RWPE2 (cell line): ENCODE data around the gene DNAH8.

Experiments used
- ATAC-seq: fragments of 200-7000 bp; cut with Tn5 transposase; 3 replicates; pipeline ENCODE4 v1.9.1; 2021; ENCODE audit warnings: low read depth
- DNase-seq: peaks from one replicate; pipeline ENCODE4 v3.0.0-alpha.2; 2020; ENCODE audit warnings: low spot score
- H3K27ac ChIP-seq: fragments of 450-650 bp; 2 replicates; pipeline ENCODE4 v1.5.1; 2017; ENCODE audit warnings: mild to moderate bottlenecking; ENCODE audit not compliant: poor library complexity, severe bottlenecking
- H3K27me3 ChIP-seq: fragments of 250-450 bp; sonication (Bioruptor Pico); 2 replicates; pipeline ENCODE4 v1.5.1; 2021; ENCODE audit warnings: mild to moderate bottlenecking, moderate library complexity; ENCODE audit not compliant: insufficient read depth, poor library complexity, severe bottlenecking
- H3K36me3 ChIP-seq: fragments of 250-450 bp; sonication (Bioruptor Pico); 2 replicates; pipeline ENCODE4 v1.5.1; 2020; ENCODE audit warnings: low read depth, mild to moderate bottlenecking, moderate library complexity
- H3K4me1 ChIP-seq: fragments of 250-450 bp; sonication (Bioruptor Pico); 2 replicates; pipeline ENCODE4 v1.5.1; 2021; ENCODE audit warnings: mild to moderate bottlenecking, moderate library complexity; ENCODE audit not compliant: insufficient read depth, poor library complexity, severe bottlenecking
- H3K4me3 ChIP-seq: fragments of 250-450 bp; sonication (Bioruptor Pico); 2 replicates; pipeline ENCODE4 v1.5.1; 2021; ENCODE audit warnings: mild to moderate bottlenecking, moderate library complexity; ENCODE audit not compliant: severe bottlenecking
- H3K9me3 ChIP-seq: fragments of 250-450 bp; sonication (Bioruptor Pico); 2 replicates; pipeline ENCODE4 v1.5.1; 2021; ENCODE audit warnings: mild to moderate bottlenecking, moderate library complexity; ENCODE audit not compliant: severe bottlenecking
- CTCF ChIP-seq: fragments of 450-650 bp; IDR thresholded peaks from one replicate; pipeline ENCODE4 v1.5.1; 2017; ENCODE audit warnings: mild to moderate bottlenecking, moderate library complexity; ENCODE audit not compliant: poor library complexity, severe bottlenecking

The DNAH8 gene

DNA sequence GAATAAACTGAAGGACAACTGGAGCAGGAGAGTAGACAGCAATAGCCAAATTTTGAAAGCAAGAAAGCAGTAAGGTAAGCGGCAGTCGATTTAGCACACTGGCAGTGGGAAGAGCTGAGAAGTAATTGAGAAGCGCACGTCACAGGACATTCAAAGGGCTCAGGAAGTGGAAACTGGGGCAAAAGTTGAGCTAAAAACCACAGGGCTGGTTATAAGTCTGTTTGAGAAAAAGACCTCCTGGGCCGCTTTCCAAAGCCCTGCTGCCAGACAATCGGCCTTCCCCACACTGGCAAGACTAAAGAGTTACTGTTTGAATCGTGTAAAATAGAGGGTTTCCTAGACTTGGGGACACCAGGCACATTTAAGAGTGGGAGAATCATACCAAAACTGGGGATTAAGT lies 161.4 kb downstream of the DNAH8 start:
- Histone ChIP-seq H3K9me3 (no peaks in the 10 kb centered on the region), H3K4me3 (no peak overlapping the region), H3K27me3 (no peaks in the 10 kb centered on the region), H3K4me1 (no peaks in the 10 kb centered on the region), H3K36me3 (no peaks in the 10 kb centered on the region), H3K27ac (no peak overlapping the region)
- no peak for DNase-seq
- no peak for TF ChIP-seq CTCF
- ATAC-seq: no peak

DNA sequence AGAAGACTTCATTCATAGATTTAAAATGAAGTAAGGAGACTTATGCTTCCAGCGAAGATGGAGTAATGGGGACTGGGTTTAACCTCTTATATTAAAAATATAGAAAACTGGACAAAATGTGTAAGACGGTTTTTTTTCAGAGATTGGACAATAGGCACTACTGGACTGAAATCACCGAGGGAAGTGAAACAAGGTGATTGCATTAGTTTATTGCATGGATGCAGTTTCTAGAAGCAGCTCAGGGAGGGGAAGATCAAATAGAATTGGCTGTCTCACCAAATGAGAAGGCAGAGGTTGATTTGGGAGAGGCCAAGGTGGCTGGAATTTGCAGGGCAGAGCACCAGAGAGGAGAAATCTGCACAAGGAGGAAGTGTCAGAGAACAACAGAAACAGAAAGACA lies 162.6 kb downstream of the DNAH8 start:
- H3K9me3 ChIP-seq: no peaks in the 10 kb centered on the region
- DNase-seq (no peak), ATAC-seq (no peak)
- no peak for TF ChIP-seq CTCF
- no peaks in the 10 kb centered on the region for H3K36me3 ChIP-seq
- H3K27me3 ChIP-seq: no peaks in the 10 kb centered on the region
- H3K4me3 ChIP-seq: no peak overlapping the region
- H3K27ac ChIP-seq: no peak overlapping the region
- no peaks in the 10 kb centered on the region for H3K4me1 ChIP-seq

DNA sequence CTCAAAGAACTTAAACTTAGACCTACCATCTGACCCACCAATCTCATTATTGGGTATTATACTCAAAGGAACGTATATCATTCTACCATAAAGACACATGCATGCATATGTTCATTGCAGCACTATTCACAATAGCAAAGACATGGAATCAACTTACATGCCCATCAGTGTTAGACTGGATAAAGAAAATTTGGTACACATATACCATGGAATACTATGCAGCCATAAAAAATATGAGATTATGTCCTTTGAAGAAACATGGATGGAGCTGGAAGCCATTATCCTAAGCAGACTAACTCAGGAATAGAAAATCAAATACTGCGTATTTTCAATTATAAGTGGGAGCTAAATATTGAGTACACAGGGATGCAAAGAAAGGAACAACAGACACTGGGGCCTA lies 167.0 kb downstream of the DNAH8 start:
- no peaks in the 10 kb centered on the region for H3K4me1 ChIP-seq
- no peak overlapping the region for H3K27ac ChIP-seq
- no peaks in the 10 kb centered on the region for H3K9me3 ChIP-seq
- no peaks in the 10 kb centered on the region for H3K36me3 ChIP-seq
- DNase-seq (no peak), ATAC-seq (no peak)
- no peaks in the 10 kb centered on the region for H3K27me3 ChIP-seq
- no peak for TF ChIP-seq CTCF
- no peak overlapping the region for H3K4me3 ChIP-seq

- DNase-seq (no peak), ATAC-seq (no peak)
- Histone ChIP-seq H3K4me1 (no peaks in the 10 kb centered on the region), H3K27ac (no peak overlapping the region), H3K4me3 (no peak overlapping the region), H3K36me3 (no peaks in the 10 kb centered on the region), H3K9me3 (no peaks in the 10 kb centered on the region), H3K27me3 (peaks cover 10% of the 10 kb centered on the region)
- TF ChIP-seq CTCF: no peak
Measured at GRCh38 chr6:38897507-38897906, 182.4 kb downstream of the DNAH8 start.

GRCh38 chr6:38901802-38902522 lies 186.9 kb downstream of the DNAH8 start:
- Histone ChIP-seq H3K27ac (no peak overlapping the region), H3K4me3 (no peak overlapping the region), H3K27me3 (no peaks in the 10 kb centered on the region), H3K36me3 (no peaks in the 10 kb centered on the region), H3K9me3 (no peaks in the 10 kb centered on the region), H3K4me1 (no peaks in the 10 kb centered on the region)
- TF ChIP-seq CTCF: no peak
- ATAC-seq (no peak), DNase-seq (no peak)
